ENCODE results near the gene GYG1.

Gene GYG1

DNA sequence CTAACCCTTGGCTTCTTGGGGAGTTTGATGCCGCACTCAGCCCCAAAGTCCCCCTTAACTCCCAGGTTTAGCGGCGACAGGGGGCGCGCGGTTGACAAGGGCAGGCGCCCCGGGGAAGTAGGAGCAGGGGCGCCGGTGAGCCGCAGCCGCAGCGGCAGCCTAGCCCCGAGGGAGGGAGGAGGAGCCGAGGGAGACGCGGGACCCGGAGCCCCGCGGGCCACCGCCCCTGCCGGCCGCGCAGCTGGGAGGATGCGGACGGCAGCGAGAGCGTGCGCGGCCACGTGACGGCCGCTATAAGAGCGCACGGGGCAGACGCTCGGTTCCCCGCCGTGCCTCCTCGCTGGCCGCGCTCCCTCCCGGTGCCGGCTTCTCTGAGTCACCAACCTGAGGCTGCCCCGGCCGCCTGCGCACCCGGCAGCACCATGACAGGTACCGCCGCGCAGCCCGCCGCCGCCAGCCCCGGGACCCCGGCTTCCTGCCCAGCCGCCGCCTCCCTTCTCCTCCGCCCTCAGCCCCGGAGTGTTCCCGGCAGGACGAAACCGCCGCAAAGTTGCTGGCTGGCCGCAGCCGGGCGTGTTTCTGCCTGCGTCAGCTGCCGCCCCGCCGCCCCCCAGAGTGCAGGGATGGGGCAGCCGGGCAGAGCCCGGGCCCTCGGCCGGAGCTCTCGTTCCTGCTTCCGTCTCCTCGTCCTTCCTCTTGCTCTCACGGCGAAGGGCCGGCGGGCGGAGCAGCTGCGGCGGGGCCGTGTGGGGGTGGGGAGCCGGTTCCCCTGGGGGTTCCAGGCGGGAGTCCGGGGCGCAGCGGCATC lies at the start of gene GYG1:
GYG1 (plus strand) TSS at position 322 of the 808 bp plus-strand sequence; CDS start at position 423, 101 bp downstream.
- DNase-seq (ENCODE audit: low read depth in 2 of 2): peak; percentile 37 to 44

DNA sequence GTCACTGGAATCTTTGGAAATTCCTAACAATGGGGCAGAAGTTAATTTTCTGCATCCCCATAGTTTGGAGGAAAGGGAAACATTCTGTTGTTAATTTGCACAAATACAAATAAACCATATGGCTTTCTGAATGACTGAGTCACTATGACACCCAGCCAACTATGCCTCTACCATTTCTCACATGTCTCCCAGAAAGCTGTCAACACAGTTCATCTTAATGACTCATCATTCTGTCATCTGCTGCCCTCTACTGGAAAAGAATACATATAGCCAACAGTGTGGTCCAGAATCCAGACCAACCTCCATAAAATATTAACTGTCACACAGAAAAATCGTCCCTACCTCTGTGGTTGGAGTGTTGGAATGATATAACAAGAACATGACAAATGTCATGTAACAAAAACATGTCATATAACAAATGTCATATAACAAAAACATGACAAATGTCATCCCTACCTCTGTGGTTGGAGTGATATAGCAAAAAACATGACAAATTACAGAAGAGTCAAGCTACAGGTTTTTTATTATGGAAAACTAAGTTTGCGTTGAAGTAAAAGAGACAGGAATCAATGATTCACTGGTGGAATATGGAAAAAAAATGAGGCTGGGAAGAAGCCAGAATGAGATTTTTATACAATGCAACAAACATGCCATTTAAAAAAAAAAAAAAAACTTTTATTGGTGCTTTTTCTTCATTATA lies 47.7 kb upstream of the GYG1 start:
- peak; percentile 91 to 92 for DNase-seq (ENCODE audit: low read depth in 2 of 2)

DNA sequence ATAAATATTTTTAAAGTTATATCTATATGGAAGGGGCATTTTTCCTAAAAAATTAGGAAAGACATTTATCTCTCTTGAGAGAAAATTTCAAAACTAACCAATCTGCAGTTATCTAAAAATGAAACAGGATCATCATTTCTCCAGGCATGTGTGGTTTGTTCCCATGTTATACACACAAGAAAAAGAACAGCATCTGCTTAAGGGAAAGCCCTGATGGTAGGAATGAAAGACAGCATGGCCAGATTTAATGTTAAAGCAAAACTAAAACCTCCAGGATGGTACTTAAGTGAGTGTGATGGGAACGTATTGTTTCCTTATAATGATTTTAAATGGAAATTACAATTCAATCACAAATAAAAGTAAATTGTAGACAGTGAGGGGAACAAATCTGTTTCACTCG lies 46.2 kb upstream of the GYG1 start:
- no peak for DNase-seq (ENCODE audit: low read depth in 2 of 2)

DNA sequence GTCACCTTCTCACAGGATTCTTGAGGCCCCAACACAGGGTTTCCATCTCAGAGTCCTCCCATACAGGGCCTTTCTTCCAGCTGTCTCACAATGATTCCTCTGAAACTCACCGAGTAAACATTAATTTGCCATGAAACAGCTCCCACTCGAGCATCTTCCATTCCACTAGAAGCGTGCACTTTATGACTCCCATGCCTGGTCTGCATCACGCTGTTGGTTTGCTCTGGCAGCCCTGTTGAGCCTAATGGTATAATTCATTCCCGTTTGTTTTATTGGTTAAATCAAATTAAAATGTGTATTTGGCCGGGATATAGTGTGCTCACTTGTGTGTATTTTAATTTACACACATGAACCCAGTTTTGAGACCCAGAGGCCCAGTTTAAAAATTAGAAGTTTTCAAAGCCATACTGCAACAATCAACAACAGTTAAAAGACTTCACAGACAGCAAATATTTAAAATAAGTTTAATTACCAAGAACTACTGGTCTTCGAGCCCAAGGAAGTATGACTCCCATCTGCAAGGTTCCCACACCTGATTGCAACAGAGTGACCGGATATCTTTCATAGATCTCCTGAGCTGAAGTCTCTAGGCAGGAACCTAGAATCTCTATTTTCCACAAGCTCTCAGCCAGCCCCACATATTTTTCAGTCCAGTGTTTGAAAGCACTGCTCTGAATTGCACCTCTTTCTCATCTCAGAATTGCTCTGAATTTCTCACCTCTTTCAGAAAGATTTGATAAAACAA lies 42.3 kb upstream of the GYG1 start:
- DNase-seq (ENCODE audit: low read depth in 2 of 2): no peak

DNA sequence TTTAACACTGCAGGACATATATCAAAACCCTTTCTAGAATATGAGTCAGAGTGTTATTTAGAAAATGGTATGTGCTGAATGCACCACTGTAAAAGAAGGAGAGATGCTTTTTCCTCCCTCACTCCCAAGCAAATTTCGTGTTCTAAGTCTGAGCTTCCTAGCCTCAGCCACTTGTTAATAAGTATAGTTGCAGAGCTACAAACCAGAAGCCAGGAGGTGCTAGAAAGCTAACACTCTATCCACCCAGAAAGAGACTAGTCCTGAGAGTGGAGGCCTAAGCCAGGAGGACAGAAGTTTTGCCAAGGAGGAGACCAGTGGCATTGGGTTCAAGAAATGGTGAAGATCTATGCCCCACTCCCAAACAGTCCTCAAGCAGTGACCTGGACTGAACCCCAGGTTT lies 40.5 kb upstream of the GYG1 start:
- no peak for DNase-seq (ENCODE audit: low read depth in 2 of 2)

DNA sequence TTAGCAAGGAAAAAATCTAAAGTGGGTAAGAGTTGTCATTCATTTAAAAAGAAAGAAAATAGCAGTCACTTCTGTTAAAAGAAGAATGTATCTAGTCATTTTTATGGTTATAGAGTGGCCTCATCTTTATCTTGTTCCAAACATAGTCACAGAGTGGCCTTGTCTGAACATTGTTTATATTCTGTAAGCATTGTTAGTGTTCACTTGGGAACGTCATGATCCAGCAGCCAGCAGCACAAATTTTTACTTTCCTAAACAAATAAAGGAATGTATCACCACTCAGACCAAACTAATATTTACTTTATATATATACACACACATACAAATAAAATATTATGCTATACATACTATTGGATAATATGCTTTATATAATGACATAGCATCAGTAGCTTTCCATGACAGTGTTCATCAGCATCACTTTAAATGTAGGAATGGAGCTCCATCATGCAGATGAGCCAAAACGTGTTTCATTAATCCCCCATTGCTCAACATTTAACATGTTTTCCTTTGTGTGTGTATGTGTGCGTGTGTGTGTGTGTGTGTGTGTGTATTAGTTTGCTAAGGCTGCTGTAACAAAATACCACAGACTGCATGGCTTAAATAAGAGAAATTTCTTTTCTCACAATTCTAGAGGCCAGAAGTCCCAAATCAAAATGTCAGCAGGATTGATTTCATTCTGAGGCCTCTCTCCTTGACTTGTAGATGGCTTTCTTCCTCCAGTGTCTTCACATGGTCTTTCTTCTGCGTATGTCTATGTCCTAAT lies 39.6 kb upstream of the GYG1 start:
- DNase-seq (ENCODE audit: low read depth in 2 of 2): no peak

DNA sequence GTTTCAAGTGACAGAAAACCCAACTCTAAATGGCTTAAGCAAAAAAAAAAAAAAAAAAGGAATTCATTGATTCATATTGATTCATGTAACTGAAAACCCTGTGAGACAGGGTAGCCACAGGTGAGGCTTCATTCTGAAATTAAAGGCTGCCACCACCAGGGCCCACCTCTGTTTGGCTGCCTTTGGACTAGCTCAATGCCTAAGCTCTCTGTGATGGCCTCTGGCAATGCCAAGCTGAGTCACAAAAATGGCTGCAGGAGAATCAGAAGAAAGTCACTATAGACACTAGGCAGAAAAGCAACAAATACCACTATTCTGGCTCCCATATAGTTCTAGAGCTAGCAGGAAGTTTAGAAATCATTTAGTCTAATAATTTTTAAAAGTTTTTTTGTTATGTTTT lies 38.2 kb upstream of the GYG1 start:
- DNase-seq (ENCODE audit: low read depth in 2 of 2): no peak

DNA sequence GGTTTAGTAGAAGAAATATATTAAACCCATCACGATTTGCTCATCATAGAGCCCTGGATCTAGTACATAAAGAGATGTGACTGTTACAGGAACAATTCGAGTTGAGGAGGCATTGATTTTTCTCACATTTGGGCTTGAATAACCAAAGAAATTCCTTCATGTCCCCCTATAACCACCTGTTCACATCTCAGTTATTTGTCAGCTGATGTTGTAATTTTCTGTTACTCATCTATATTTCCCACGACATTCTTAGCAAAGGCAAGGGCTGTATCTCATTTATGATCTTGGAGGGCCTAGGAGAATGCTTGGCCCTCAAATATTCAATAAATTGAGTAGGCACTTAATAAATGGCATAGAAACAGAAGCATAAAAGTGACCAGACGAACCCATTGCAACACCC lies 36.4 kb upstream of the GYG1 start:
- no peak for DNase-seq (ENCODE audit: low read depth in 2 of 2)

DNA sequence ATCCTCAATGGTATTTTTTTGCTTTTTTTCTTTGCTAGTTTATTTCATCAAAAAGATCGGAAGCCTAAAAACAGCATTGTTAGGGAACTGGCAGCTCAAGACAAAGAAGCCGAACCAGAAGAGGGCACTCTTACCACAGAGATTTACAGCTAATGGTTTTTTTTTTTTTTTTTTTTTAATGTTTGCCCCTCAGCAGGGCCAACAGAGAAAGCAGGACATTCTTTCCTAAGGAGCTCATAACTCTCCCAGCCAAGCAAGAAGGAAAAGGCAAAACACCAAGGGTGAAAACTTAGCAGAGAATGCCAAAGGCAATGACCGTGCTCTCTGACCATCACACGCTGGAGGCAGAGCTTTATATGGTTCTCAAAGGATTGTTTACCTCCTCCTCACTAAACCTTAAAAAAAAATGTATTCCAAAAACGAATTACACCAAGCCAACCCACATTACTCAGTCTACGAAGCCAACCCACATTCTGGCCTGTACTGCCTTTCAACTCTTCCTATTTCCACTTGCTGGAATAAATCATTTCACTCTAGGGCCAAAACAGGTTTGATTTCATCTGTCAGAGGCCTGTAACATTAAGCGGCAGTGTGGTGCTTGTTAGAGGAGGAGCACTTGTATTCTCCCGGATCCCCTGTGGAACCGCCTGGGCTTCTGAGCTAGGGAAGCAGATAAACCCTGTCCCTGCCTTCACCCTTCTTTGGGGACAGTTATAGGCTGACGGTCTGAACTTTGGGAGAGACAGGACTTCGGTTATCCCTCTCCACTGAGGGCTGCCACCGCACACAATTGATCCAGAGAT lies 35.6 kb upstream of the GYG1 start:
- DNase-seq (ENCODE audit: low read depth in 2 of 2): peak; percentile 68 to 76

DNA sequence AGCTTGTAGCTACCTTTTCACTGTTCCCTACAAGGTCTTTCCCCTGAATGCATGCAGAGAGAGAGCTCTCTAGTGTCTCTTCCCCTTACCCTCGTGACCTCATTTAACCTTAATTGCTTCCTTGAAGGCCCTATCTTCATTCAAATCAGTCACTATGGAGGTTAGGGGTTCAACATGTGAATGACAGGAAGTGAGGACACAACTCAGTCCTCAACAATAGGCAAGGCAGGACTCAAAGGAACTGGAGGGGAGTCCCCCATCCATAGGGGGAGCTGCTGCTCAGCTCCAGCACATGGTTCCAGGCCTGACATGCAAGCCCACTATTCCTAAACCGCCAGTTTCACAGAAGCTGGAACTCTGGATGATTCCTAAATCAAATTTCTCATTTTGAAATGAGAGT lies 33.8 kb upstream of the GYG1 start:
- DNase-seq (ENCODE audit: low read depth in 2 of 2): no peak

DNA sequence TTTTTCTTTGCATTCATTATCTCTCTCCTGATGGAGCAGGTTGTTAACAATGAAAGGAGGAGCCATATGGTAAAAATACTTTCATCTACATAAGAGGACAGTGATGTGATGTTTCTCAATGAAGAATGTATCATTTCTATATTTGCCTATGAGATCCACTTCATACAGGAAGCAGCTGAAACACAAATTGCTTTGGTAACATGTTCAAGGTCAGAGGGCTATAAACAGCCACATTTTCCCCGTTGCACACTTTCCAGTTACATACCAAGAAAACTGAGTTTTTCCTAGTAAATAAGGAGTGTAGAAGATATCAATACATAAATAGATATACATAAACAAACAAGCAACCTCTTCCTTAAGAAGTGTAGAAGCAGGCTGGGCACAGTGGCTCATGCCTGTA lies 32.6 kb upstream of the GYG1 start:
- no peak for DNase-seq (ENCODE audit: low read depth in 2 of 2)

DNA sequence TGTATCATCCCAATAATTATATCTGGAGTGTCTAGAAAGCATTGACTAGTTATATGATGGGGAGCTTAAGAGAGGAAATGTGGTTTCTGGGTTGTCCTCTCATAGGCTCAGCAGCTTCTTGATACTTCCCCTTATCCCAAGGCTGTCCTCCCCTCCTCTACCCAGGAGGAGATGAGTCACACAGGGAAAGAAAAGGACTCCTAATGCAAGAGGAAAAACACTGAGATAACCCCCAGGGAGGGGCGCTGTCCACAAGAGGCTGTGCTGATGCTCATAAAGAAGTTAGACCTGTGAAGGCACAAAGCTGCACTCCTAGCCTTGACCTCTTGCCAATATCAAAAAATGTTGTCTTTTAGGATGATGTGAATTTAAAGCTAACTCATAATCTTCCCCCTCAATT lies 28.8 kb upstream of the GYG1 start:
- peak in 1 of 2 experiments; percentile 20 for DNase-seq (ENCODE audit: low read depth in 2 of 2)

DNA sequence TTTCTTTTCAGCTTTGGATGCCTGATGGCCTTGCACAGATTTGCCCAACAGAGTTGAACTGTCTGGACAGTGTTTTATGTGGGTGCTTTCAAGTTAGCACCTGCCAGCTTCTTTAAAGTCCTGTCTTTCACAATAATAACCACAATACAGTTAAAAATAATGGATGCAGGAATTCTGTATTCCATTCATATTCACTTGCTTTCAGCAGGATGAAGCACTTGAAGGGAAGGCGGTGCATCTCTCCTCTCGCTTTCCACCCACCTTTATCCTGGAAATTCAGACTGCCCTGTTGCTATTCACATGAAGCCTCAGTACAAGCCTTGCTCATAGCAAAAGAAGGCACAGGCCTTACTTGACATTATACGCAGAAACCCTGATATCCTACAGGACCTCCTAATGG lies 26.5 kb upstream of the GYG1 start:
- no peak for DNase-seq (ENCODE audit: low read depth in 2 of 2)

DNA sequence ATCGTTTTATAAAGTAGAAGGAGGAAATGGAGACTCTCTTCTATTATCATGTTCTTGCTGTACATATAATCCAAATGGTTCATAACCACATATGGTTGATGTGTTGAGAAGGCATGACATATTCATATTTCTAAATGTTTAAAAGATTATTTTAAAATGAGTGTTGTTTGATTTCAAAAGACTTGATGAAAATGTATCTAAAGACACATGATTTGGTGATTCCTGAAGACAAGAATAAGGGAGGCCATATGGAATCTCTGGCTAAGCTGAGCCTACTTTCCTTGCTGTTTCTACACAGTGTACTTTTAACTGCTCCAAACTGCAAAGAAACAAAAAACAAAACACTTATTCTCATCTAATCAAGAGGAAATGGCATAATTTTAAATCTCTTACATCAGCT lies 23.0 kb upstream of the GYG1 start:
- no peak for DNase-seq (ENCODE audit: low read depth in 2 of 2)

DNA sequence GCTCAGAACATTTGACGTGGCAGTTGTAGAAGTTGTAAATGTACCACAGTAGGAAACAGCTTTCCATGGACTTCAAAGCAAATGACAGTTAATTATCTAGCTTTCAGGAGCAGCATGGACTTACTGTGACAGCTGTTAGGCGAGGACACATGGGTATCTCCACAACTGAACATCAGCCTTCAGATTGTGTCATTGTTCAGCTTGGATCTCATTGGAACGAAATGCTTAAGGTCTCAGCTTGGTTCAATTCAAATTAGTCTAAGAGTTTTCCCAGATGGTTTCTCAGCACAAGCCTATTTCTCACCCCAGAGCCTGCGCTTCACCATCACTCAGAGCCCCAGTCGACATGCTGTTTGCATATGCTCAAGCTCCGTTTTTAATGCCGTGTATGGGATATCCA lies 21.1 kb upstream of the GYG1 start:
- no peak for DNase-seq (ENCODE audit: low read depth in 2 of 2)

DNA sequence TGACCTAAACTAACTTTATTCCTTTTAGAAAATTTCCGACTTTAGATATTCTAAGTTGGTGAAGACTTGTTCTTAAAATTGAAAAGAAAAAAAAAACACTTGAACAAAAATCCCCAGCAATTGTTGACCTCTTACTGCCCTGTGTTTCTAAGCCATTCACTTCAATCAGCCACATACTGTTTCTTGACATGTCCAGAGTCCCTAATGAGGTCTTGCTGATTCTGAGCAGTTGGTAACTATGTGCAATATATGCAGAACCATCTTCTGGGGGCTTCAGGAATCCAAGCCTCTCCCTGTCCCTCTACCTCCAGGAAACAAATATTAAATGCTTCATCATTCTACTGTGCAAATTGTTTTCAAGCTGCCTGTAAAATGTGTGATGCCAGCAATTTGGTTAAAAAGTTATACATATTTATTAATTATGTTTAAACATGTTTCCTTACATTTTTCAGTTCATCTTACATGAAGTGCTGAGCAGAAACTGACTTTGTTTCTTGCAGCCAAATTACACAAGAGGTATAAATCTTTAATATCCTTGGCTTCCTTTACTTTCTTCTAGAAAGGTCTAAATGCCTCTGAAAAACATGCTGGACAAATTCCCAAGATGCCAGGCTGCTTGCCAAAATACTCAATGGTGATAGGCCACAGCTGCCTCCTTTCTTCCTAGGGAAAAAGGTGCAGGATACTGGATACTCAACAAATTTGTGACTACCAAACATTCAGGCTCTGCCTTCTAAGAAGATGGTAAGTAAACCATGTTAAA lies 19.8 kb upstream of the GYG1 start:
- peak; percentile 36 to 61 for DNase-seq (ENCODE audit: low read depth in 2 of 2)

DNA sequence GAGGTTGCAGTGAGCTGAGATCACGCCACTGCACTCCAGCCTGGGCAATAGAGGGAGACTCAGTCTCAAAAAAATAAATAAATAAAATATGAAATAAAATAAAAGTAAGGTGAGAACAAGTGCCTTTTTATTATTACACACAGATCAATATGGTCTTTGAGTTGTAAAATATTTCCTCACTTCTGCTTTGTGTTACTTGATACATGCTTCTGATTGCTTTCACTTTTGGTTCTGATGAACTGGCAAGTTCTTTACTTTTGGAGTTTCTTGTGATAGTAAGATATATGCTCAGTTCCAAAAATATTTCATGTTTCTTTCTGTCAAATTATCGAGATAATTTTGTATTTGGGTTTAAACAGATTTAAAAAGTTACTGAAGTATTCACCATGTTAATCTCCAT lies 16.6 kb upstream of the GYG1 start:
- DNase-seq (ENCODE audit: low read depth in 2 of 2): no peak

DNA sequence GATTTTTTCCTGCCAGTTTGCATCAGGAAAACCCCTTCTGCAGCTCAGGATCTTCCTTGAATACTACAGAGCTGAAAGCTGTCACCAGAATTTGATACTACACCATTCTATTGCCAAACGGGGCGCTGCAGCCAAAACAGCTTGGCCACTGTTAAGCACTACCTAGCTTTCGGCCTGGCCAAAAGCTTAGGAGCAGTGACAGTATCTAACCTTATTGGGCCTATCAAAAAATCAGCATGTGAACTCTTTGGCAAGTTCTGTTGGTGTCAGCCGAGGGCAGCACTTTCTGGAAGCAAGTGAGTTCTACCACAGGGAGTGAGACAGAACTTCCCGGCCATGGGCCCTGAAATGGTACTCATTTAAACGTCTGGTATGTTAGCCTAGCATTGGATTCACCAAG lies 16.1 kb upstream of the GYG1 start:
- DNase-seq (ENCODE audit: low read depth in 2 of 2): no peak

DNA sequence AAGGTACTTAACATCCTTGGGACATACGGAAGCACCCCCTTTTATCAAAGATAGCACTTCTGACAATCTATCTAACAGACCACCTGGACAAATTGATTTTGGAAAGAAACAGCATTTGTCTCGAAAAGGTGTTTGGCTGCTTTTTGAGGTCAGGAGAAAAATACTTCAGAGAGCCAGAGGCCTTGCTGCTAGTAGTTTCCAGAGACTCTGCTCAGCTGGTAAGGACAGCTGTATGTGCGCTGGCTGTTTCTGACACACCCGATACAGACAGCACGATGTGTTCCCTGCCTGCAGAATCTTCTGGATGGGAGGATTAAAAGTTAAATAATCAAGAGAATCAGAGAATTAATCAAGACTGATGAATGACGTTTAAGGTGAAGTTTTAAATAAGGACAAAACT lies 15.6 kb upstream of the GYG1 start:
- no peak for DNase-seq (ENCODE audit: low read depth in 2 of 2)

DNA sequence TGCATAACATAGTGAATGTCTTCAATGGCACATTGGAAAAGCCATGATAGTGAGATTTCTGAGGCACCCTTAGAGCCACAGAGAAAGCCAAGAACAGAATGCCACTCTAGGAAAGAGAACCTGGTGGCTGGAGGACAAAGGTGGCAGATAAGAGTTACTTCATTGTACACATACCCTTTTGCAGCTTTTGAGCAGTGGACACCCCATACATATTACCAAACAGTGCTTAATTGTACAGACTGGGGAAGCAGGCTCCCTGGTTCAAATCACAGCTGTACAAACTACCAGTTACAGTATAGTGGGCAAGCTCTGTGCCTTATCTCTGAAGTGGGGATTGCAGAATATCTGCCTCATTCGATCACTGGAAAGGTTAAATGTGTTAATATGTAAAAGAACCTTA lies 10.1 kb upstream of the GYG1 start:
- DNase-seq (ENCODE audit: low read depth in 2 of 2): no peak

Measured in fibroblast of skin of left biceps (primary cell).